NCI-H2081 (cell line): ENCODE results near the gene C17orf107.

Source experiments
- DNase-seq, 2 experiments: peaks; one replicate each; lab custom pipeline; 2025; lab: John Stamatoyannopoulos, UW

Gene C17orf107

DNA sequence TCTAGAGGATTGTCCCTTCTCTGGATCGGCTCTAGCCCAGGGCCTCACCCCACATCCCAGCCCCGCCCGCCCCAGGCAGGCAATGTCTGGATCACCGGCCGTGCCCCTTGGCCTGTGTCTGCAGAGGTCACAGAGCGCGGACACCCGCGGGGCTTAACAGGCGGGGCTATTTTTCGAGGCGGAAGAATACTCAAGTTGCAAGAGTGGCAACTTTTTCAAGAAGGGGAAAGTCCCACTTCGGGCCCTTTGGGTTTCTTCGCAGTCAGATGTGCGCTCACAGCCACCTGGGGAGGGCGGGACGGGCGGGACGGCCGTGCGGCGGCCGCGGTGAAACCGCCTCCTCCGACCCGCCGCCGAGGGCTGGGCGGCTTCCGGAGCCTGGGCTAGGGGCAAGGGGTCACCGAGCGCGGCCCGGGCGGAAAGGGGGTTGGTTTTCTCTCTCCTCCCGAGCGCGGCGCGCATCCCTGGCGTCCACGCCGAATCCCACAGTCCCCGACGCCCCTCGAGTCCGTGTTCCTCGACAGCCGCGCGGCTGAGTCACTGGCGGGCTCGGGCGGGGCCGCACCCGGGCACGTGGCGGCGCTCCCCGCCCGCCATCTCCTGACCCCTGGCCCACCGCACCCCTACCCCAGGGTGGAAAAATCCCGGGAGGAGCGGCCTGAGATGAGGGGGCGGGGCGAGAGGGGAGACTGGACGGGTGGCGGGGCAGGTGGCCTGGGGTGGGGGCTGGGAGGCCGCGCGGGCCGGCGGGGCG lies 50.2 kb downstream of the C17orf107 start:
- DNase-seq = peak; percentile 31 to 37

DNA sequence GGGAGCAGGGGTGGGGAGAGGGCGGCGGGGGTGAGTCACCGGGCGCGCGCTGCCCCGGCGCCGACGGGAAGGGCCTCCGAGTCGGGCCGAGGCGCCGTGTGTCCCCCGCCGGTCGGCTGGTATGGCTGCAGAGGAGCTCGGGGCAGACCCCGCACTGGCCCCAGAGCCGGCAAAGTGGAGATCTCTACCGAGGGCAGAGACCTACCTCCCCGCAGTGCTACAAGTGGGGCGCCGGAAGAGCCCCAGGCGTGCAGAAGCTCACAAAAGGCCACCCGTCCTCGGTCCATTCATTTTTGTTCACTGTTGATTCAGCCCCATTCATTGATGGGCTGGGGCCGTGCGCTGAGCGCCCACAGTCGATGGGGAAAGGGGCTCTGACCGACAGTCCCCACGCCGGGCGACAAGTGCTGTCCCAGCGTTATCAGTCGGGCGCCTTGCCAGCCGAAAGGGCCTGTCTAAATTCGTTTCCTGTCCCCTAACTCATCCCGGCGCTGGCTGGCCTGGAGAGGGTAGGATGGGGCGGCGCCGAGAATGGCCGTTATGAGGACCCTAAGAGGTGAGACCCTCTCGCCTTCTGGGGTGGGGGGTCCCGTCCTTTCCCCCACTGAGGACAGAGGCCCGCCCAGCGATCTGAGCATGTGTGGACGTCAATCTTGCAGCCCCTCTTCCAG lies 50.9 kb downstream of the C17orf107 start:
- peak in 1 of 2 experiments; percentile 29 for DNase-seq

DNA sequence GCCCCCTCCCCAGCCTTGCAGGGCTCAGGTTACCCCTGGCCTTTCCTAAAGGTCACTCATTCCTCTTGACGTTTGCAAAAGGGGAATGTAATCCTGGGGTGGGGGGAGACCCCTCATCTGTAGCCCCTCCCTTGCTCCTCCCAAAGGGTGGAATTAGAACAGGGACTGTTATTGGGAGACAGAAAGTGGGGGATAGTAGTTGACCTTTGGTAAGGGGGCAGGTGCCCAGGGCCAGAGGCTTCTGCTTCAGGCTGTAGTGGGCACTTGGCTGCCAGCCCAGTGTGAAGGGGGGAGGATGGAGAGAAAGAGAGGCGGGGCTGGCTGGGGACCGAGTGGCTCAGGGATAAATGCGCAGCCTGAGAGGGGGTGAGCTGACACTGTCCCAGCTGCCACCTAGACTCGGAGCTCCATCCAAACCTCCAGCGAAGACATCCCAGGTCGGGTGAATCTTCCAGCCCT lies 51.4 kb downstream of the C17orf107 start, which contains the start of gene ENO3:
Gene ENO3 (plus strand): TSS at position 374 of the 459 bp plus-strand sequence. CDS start 711 bp downstream, outside the sequence.
- DNase-seq = peak in 1 of 2 experiments; percentile 9

DNA sequence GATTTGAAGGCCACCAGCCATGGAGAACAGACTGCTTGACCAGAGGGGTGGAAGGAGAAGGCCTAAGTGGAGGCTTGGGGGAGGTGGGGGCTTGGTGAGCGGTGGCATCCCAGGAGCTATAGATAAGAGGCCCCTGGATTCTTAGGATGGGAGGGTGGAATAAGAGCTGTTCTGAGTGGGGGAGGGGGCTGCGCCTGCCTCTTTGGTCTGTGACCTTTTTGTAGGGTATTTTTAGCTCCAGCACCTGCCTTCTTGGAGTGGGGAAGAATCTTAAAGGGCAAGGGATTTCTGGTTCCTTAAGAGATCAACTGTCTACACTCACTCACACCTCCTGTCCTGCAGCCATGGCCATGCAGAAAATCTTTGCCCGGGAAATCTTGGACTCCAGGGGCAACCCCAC lies 52.1 kb downstream of the C17orf107 start:
- no peak for DNase-seq
